ENCODE results near the gene POC5.

The POC5 gene

GRCh38 chr5:75710637-75711036, 6.6 kb downstream of the POC5 start:
- no peak for ATAC-seq
- TF ChIP-seq ZNF70 (CRISPR knock-in tag; IDR thresholded peaks at IDR 0.05) (no peak), TOX (CRISPR knock-in tag; IDR thresholded peaks at IDR 0.05; ENCODE audit: borderline replicate concordance) (no peak), CSRNP3 (CRISPR knock-in tag; IDR thresholded peaks at IDR 0.05) (no peak), OSR1 (CRISPR knock-in tag; IDR thresholded peaks at IDR 0.05) (no peak)
- TF ChIP-seq, protein P1, sequence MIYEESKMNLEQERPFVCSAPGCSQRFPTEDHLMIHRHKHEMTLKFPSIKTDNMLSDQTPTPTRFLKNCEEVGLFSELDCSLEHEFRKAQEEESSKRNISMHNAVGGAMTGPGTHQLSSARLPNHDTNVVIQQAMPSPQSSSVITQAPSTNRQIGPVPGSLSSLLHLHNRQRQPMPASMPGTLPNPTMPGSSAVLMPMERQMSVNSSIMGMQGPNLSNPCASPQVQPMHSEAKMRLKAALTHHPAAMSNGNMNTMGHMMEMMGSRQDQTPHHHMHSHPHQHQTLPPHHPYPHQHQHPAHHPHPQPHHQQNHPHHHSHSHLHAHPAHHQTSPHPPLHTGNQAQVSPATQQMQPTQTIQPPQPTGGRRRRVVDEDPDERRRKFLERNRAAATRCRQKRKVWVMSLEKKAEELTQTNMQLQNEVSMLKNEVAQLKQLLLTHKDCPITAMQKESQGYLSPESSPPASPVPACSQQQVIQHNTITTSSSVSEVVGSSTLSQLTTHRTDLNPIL (CRISPR knock-in tag; IDR thresholded peaks at IDR 0.05; ENCODE audit: low read depth): no peak

DNA sequence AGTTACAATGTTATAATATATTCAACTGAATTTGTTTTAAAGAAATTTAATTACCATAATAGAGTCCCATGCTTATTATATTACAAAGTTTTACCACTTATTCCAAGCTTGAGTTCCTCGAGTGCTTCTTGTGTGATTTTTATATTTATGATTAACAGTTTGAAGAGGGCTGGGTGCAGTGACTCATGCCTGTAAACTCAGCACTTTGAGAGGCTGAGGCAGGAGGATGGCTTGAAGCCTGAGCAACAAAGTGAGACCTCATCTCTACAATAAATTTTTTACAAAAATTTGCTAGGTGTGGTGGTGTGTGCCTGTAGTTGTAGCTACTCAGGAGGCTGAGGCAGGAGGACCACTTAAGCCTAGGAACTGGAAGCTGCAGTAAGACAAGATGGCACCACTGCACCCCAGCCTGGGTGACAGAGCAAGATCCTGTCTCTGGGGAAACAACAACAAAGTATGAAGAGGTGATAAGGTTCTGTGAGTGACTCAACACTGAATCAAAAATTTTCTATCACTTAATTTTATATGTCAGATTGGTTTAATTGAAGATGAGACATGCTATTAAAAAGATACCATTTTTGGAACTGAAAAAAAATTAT, 9.2 kb downstream of the POC5 start:
- no peak for ATAC-seq
- TF ChIP-seq CSRNP3 (CRISPR knock-in tag; IDR thresholded peaks at IDR 0.05): no peak

- ATAC-seq: no peak
- TF ChIP-seq POU6F1 (CRISPR knock-in tag; IDR thresholded peaks at IDR 0.05; ENCODE audit: borderline replicate concordance, low read depth) (no peak), SNAI2 (CRISPR knock-in tag; IDR thresholded peaks at IDR 0.05) (no peak), ZFP30 (CRISPR knock-in tag; IDR thresholded peaks at IDR 0.05) (no peak), CSDC2 (CRISPR knock-in tag; IDR thresholded peaks at IDR 0.05) (no peak), CSRNP3 (CRISPR knock-in tag; IDR thresholded peaks at IDR 0.05) (no peak), ZNF70 (CRISPR knock-in tag; IDR thresholded peaks at IDR 0.05) (no peak), ZNF8 (CRISPR knock-in tag; IDR thresholded peaks at IDR 0.05) (no peak), ESRRG (CRISPR knock-in tag; IDR thresholded peaks at IDR 0.05) (no peak)
- TF ChIP-seq, protein P2, sequence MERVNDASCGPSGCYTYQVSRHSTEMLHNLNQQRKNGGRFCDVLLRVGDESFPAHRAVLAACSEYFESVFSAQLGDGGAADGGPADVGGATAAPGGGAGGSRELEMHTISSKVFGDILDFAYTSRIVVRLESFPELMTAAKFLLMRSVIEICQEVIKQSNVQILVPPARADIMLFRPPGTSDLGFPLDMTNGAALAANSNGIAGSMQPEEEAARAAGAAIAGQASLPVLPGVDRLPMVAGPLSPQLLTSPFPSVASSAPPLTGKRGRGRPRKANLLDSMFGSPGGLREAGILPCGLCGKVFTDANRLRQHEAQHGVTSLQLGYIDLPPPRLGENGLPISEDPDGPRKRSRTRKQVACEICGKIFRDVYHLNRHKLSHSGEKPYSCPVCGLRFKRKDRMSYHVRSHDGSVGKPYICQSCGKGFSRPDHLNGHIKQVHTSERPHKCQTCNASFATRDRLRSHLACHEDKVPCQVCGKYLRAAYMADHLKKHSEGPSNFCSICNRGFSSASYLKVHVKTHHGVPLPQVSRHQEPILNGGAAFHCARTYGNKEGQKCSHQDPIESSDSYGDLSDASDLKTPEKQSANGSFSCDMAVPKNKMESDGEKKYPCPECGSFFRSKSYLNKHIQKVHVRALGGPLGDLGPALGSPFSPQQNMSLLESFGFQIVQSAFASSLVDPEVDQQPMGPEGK (CRISPR knock-in tag; IDR thresholded peaks at IDR 0.05; ENCODE audit: borderline replicate concordance): no peak
Observed at GRCh38 chr5:75706775-75707174, 10.5 kb downstream of the POC5 start.

- no peak for ATAC-seq
- TF ChIP-seq GLIS3 (CRISPR knock-in tag; IDR thresholded peaks at IDR 0.05) (no peak), BACH2 (CRISPR knock-in tag; IDR thresholded peaks at IDR 0.05; ENCODE audit: borderline replicate concordance) (no peak), CSRNP3 (CRISPR knock-in tag; IDR thresholded peaks at IDR 0.05) (no peak), CSDC2 (CRISPR knock-in tag; IDR thresholded peaks at IDR 0.05) (no peak), ZC3H10 (CRISPR knock-in tag; IDR thresholded peaks at IDR 0.05) (no peak), POU6F1 (CRISPR knock-in tag; IDR thresholded peaks at IDR 0.05; ENCODE audit: borderline replicate concordance, low read depth) (no peak), ESRRG (CRISPR knock-in tag; IDR thresholded peaks at IDR 0.05) (no peak), TSHZ2 (CRISPR knock-in tag; IDR thresholded peaks at IDR 0.05) (no peak), TCF4 (CRISPR knock-in tag; IDR thresholded peaks at IDR 0.05; ENCODE audit: borderline replicate concordance) (no peak)
- TF ChIP-seq, protein P1 (CRISPR knock-in tag; IDR thresholded peaks at IDR 0.05; ENCODE audit: low read depth): no peak
Observed at GRCh38 chr5:75706016-75706415, 11.2 kb downstream of the POC5 start.

All from SK-N-SH treated with all-trans-retinoic acid at 6 μM for 48 hours (cell line).